ENCODE results near the gene SLC48A1. TPM values are rescaled to one million over a fixed set of nuclear protein-coding genes. Genes with fewer than 3 reads are reported as not detected.

The SLC48A1 gene
- total and polyA plus RNA-seq, 10 of the 15 experiments (the other 5 are each of a cell fraction or from before 2014, with no cell fraction given) = 1.1 to 4.9 (median 1.9) TPM

DNA sequence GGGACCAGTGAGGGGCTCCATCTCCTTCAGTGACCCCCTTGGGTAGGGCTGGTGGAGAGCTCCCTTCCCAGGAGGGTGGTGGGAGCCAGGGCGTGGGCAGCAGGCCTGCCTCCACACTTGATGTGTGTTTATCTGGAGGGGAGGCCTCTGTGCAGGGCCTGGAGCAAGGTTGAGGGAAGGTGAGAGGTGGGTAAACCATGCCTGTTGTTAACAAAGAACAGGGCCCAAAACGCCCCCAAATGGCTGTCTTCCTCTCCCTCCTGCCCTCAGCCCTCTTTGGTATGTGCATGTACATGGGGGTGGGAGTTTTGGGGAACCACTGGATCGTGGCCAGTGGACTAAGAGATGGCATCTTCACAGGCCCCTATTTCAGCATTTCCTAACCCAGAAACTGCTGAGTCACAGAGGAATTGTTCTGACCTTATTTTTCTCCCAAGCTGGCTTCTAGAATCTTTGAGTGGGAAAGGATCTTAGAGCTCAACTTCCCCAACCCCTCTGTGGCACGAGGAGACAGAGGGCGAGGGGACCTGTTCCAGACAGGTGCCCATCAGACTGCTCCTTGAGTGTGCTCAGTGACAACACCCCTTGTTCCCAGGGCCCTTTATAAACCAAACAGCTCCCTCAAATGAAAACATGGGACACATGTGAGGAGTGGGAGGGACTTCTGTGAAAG, 3.6 kb downstream of the SLC48A1 start:
- no peaks in the 10 kb centered on the region for H3K79me2 ChIP-seq (ENCODE audit: control insufficient read depth, insufficient read depth, low read length)
- H3K9ac ChIP-seq (ENCODE audit: control insufficient read depth, insufficient read depth, low read length) = no peak overlapping the region
- no peak overlapping the region for H3K4me3 ChIP-seq
- no peaks in the 10 kb centered on the region for H3K36me3 ChIP-seq (ENCODE audit: control insufficient read depth in 2 of 2, insufficient read depth in 2 of 2, low read length in 1 of 2)
- H3K4me2 ChIP-seq (ENCODE audit: control insufficient read depth, insufficient read depth) = no peak overlapping the region
- DNase-seq (ENCODE audit: low read depth, low spot score) (no peak), FAIRE-seq (no peak), ATAC-seq (no peak)
- ChIA-PET POLR2A (interaction anchor here (1.2 to 2.1 kb wide), 2 partner anchors 34 to 57 kb away, joined by 4 to 5 read pairs; no protein-coding TSS in a partner anchor), RAD21 (ENCODE audit: unreplicated experiment) (interaction anchor here (0.9 to 9.0 kb wide), 10 partner anchors 10 to 62 kb away, joined by 3 to 120 read pairs (median 9); partner anchors contain the start of gene RAPGEF3), SMC1A (ENCODE audit: uncharacterized antibody, unreplicated experiment) (interaction anchor here (0.8 to 11.3 kb wide), 14 partner anchors 9 to 95 kb away, joined by 3 to 139 read pairs (median 4); partner anchors contain the start of gene RAPGEF3), CTCF (interaction anchor here (0.7 to 19.3 kb wide), 14 partner anchors 9 to 124 kb away, joined by 3 to 814 read pairs (median 4); partner anchors contain the start of gene RAPGEF3)
- no peaks in the 10 kb centered on the region for H3K27me3 ChIP-seq (replicated peaks in 1 of 2; ENCODE audit: control insufficient read depth in 2 of 2, insufficient read depth in 2 of 2, low read length in 1 of 2)
- H3K9me3 ChIP-seq (replicated peaks; ENCODE audit: control insufficient read depth, insufficient read depth, low read length) = no peaks in the 10 kb centered on the region
- no peaks in the 10 kb centered on the region for H4K20me1 ChIP-seq (ENCODE audit: control insufficient read depth, insufficient read depth)
- H3K27ac ChIP-seq (ENCODE audit: control insufficient read depth, insufficient read depth) = no peak overlapping the region
- 64% methylated on average over 5 of the region's 5 CpGs for WGBS (ENCODE audit: insufficient coverage, insufficient replicate concordance, low lambda C conversion rate, missing lambda C conversion rate)
- in situ Hi-C loops (cut with MboI) = loop anchor here (5.0 kb wide), 2 partner anchors 64 to 124 kb away; no protein-coding TSS in a partner anchor
- intact Hi-C loops (cut with micrococcal nuclease; ENCODE audit: unreplicated experiment) = loop anchor here (5.0 to 10.0 kb wide), 2 partner anchors 61 to 742 kb away; no protein-coding TSS in a partner anchor
- BruUV-seq (replicated peaks) = no TSS peak
- no peak overlapping the region for H2AFZ ChIP-seq (ENCODE audit: control insufficient read depth, low read depth, low read length)
- peaks cover 17% of the 10 kb centered on the region; the same call in 1 of the 2 replicates for H3K4me1 ChIP-seq (ENCODE audit: control insufficient read depth, insufficient read depth, low read length)
- TF ChIP-seq, protein P1, sequence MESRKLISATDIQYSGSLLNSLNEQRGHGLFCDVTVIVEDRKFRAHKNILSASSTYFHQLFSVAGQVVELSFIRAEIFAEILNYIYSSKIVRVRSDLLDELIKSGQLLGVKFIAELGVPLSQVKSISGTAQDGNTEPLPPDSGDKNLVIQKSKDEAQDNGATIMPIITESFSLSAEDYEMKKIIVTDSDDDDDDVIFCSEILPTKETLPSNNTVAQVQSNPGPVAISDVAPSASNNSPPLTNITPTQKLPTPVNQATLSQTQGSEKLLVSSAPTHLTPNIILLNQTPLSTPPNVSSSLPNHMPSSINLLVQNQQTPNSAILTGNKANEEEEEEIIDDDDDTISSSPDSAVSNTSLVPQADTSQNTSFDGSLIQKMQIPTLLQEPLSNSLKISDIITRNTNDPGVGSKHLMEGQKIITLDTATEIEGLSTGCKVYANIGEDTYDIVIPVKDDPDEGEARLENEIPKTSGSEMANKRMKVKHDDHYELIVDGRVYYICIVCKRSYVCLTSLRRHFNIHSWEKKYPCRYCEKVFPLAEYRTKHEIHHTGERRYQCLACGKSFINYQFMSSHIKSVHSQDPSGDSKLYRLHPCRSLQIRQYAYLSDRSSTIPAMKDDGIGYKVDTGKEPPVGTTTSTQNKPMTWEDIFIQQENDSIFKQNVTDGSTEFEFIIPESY (IDR thresholded peaks at IDR 0.05) = no peak
- TF ChIP-seq ZBTB40 (IDR thresholded peaks at IDR 0.05; ENCODE audit: borderline replicate concordance) (no peak), ZNF217 (IDR thresholded peaks at IDR 0.05) (no peak), TARDBP (IDR thresholded peaks at IDR 0.05; ENCODE audit: borderline replicate concordance) (no peak), SIN3A (IDR thresholded peaks at IDR 0.05; ENCODE audit: low read depth, low read length) (no peak), BACH1 (IDR thresholded peaks at IDR 0.05; ENCODE audit: borderline replicate concordance) (no peak), GATAD2B (conservative IDR thresholded peaks at IDR 0.05; ENCODE audit: low read depth) (no peak), MYB (IDR thresholded peaks at IDR 0.05; ENCODE audit: borderline replicate concordance, low read depth, low read length) (no peak), NR2C1 (IDR thresholded peaks at IDR 0.05) (no peak), BCL11A (IDR thresholded peaks at IDR 0.05; ENCODE audit: low read depth, low read length) (no peak), CHD1 (IDR thresholded peaks at IDR 0.05; ENCODE audit: low read depth, low read length) (no peak), KLF5 (IDR thresholded peaks at IDR 0.05; ENCODE audit: partially characterized antibody) (no peak), EGR1 (IDR thresholded peaks at IDR 0.05; ENCODE audit: borderline replicate concordance in 1 of 2, low read depth in 2 of 2, low read length in 2 of 2) (no peak), CBX5 (IDR thresholded peaks at IDR 0.05; ENCODE audit: low read depth) (no peak)
- TF ChIP-seq, protein P2, sequence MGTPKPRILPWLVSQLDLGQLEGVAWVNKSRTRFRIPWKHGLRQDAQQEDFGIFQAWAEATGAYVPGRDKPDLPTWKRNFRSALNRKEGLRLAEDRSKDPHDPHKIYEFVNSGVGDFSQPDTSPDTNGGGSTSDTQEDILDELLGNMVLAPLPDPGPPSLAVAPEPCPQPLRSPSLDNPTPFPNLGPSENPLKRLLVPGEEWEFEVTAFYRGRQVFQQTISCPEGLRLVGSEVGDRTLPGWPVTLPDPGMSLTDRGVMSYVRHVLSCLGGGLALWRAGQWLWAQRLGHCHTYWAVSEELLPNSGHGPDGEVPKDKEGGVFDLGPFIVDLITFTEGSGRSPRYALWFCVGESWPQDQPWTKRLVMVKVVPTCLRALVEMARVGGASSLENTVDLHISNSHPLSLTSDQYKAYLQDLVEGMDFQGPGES (IDR thresholded peaks at IDR 0.05) = no peak
